ENCODE results near the gene ATXN7.

DNA sequence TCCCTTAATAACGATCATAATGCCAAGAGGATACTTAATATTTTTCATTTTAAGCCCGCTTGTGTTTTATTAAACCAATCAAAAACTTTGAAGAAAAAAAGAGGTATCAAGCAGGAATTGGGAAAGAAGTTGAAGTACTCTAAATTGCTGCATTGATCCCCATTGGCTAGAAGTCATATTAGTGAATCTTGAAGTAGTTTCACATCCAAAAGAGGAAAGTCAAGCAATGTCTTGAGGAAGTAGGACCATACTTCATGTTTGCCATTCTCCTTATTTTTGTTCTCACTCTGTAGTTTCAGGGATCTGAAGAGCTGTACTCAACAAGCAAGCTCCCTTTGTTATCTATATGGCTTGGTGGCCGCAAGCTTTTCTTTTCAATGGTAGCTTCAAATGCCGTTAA, 46.3 kb downstream of the ATXN7 start:
- TF ChIP-seq POLR2AphosphoS5 (IDR thresholded peaks at IDR 0.05) (no peak), CTCF (IDR thresholded peaks at IDR 0.05) (no peak), POLR2A (IDR thresholded peaks at IDR 0.05) (no peak), EP300 (IDR thresholded peaks at IDR 0.05) (no peak)

Data from stomach (tissue), 4 donors.